Activated naive CD8-positive, alpha-beta T cell treated with anti-CD3 and anti-CD28 coated beads, Interleukin-2, amount 50 U/mL, for 16 hours (primary cell): ENCODE results near the gene ARF6.

Experiments used
- DNase-seq: peaks from one replicate; pipeline ENCODE4 v3.0.0-alpha.2; 2020; ENCODE audit warnings: low read depth, low spot score

Gene ARF6

DNA sequence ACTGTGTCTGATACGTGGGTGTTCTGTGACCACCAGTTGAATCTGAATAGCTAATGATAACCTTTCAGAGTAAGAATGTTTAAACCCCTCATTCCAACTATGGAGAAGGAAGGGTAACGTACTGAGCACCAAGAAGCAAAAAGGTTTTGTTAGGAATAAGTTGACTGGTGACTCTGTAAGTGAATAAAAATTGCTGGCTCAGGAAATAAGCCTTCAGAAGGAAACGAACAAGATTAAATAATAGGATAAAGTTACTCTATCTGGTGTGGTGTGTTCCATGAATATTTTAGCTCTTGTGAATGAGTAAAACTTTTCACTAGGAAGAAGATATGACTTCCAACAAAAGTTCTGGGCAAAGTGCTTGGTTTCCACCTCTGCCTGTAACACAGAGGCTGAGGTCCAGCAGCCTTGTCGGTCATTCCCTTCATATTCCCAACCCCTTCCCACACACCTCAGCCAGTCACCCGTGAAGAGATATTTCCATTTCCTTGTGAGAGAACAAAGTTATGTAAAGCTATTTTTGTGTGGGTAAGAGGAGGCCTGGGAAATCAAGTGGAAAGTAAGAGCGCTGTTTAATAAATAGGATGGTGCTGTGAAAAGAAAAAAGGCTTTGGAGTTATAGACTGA, 47.1 kb downstream of the ARF6 start:
- no peak for DNase-seq

DNA sequence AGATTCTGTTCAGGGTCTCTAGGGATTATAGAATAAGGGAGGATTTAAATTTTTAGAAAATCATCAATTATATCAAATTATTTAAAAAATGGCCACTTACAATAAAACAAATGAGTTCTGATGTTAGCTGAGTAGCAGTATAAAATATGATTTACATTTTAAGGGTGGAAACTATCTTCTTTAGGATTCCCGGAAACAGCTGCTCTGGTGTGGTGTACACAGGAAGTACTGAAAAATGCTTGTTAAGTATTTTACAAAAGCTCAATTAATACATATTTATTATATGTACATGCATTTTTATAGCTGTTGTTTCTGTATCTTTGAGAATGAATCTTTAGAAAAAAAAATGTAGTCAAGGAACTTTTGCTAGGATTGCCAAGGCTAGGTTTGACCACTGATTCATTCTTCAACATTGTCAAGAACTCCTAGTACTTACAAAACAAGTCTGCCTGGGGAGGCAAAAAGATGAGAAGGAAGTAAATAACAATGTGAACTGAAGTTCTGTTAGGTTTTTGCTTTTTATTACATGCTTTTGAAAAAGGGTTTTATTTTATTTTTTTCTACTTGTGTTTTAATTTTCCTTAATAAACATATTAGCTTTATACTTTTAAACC, 48.0 kb downstream of the ARF6 start:
- DNase-seq = no peak

DNA sequence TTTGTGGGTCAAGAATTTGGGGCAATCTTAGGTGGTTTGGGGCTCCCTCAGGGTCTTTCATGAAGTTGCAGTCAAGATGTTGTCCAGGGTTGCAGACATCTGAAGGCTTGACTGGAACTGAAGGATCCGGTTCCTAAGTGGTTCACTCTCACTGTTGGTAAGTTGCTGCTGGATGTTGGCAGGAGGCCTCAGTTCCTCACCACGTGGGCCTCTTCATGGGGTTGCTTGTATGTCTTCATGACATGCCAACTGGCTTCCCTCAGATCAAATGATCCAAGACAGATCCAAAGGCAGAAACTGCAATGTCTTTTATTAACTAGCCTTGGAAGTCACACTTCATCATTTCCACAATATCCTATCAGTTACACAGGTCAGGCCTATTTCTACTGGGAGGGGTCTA, 49.2 kb downstream of the ARF6 start:
- DNase-seq = no peak

DNA sequence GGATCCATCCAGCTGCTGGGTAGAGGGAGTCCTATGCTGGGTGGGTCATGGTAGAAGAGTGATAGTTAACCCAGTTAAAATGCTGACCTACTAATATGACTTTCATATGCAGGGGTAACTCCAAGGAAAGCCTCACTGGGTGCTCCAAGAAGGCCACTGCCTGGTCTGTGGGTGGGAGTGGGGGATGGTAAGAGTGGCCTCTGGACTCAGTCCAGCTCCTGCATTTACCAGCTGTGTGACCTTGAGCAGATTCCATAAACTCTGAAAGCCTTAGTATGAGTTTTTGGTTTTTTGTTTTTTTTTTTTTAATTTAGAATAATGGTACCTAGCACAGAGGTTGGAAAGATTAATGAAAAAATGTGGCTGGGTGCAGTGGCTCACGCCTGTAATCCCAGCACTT, 51.6 kb downstream of the ARF6 start:
- DNase-seq = no peak

DNA sequence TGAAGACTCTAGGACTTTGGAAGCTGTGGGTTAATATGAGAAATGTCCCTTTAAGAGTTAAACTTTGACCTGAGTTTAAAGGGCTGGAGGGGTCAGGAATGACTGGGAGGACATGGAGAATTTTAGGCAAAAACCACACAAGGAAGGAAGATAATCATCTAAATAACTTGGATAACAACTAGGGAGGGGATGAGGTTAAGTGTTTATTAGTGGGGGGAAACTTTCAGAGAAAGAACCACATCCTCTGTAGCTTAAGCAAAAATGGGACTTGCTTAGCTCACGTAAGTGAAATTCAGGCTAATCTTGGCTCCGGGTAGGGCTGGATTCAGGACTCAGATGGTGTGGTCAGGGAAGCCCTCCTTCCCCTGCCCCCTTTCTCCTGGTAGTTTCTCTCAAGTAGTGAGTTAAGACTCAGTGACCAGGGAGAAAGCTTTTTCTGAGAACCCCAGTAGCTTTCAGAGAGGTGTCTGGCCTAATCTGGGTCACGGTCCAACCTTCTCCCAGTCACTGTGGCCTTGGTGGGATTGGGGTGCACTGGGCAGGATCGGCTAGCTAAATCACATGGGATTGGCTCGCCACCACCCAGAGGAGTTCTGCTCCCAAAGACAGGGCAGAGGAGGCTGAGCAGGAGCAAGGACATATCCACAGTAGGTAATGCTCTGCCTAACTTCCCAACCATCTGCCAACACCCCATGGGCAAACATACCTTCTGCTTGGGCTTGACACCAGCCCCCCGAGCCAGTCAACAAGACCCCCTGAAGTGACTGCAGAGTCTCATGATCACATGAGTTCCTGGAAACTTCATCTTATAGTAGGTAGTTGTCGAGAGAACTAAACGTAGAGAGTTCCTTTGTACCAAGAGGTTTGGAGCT, 52.8 kb downstream of the ARF6 start:
- DNase-seq = no peak
